ENCODE results near the gene STON2. TPM values are rescaled to one million over a fixed set of nuclear protein-coding genes. Genes with fewer than 3 reads are reported as not detected.
A peak's percentile ranks its signal among the peaks of the same experiment; 100 is the strongest.

The STON2 gene
- total RNA-seq, 2 donors from 2014 or later = 6.6 to 16.6 TPM

GRCh38 chr14:81269979-81270375 is 130.1 kb downstream of the STON2 start:
- intact Hi-C loops (cut with DNase I) = loop anchor here (5.0 kb wide), 1 partner anchor 187 kb away; no protein-coding TSS in a partner anchor
- H3K27me3 ChIP-seq = no peaks in the 10 kb centered on the region
- TF ChIP-seq POLR2A (IDR thresholded peaks at IDR 0.05) = no peak
- TF ChIP-seq, protein P1, sequence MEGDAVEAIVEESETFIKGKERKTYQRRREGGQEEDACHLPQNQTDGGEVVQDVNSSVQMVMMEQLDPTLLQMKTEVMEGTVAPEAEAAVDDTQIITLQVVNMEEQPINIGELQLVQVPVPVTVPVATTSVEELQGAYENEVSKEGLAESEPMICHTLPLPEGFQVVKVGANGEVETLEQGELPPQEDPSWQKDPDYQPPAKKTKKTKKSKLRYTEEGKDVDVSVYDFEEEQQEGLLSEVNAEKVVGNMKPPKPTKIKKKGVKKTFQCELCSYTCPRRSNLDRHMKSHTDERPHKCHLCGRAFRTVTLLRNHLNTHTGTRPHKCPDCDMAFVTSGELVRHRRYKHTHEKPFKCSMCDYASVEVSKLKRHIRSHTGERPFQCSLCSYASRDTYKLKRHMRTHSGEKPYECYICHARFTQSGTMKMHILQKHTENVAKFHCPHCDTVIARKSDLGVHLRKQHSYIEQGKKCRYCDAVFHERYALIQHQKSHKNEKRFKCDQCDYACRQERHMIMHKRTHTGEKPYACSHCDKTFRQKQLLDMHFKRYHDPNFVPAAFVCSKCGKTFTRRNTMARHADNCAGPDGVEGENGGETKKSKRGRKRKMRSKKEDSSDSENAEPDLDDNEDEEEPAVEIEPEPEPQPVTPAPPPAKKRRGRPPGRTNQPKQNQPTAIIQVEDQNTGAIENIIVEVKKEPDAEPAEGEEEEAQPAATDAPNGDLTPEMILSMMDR (IDR thresholded peaks at IDR 0.05) = no peak
- no peaks in the 10 kb centered on the region for H3K36me3 ChIP-seq (replicated peaks in 1 of 2; ENCODE audit: insufficient read depth in 1 of 2, low read depth in 2 of 2)
- ATAC-seq = no peak
- H3K27ac ChIP-seq = no peak overlapping the region
- WGBS, 2 donors = 60 to 63% methylated on average over 3 of the region's 3 CpGs
- H3K9me3 ChIP-seq = no peaks in the 10 kb centered on the region
- no peak overlapping the region for H3K4me3 ChIP-seq
- H3K4me1 ChIP-seq = no peaks in the 10 kb centered on the region
- no peak for DNase-seq

- intact Hi-C loops (cut with DNase I) = loop anchor here (5.0 kb wide), 1 partner anchor 188 kb away; no protein-coding TSS in a partner anchor
- Histone ChIP-seq H3K27ac (no peak overlapping the region), H3K4me3 (no peak overlapping the region), H3K36me3 (replicated peaks in 1 of 2; ENCODE audit: insufficient read depth in 1 of 2, low read depth in 2 of 2) (no peaks in the 10 kb centered on the region), H3K9me3 (no peaks in the 10 kb centered on the region), H3K27me3 (no peaks in the 10 kb centered on the region), H3K4me1 (no peaks in the 10 kb centered on the region)
- DNase-seq (peak in 3 of 4 donors; percentile 28 to 69 (median 47)), ATAC-seq (peak; percentile 92)
- no peak for TF ChIP-seq POLR2A (IDR thresholded peaks at IDR 0.05)
- TF ChIP-seq, protein P1 (IDR thresholded peaks at IDR 0.05) = peak; percentile 70 to 94 (median 89)
- WGBS, 2 donors = 30 to 35% methylated on average over 7 of the region's 7 CpGs
These were observed 130.8 kb downstream of the STON2 start for GRCh38 chr14:81269100-81269978.

DNA sequence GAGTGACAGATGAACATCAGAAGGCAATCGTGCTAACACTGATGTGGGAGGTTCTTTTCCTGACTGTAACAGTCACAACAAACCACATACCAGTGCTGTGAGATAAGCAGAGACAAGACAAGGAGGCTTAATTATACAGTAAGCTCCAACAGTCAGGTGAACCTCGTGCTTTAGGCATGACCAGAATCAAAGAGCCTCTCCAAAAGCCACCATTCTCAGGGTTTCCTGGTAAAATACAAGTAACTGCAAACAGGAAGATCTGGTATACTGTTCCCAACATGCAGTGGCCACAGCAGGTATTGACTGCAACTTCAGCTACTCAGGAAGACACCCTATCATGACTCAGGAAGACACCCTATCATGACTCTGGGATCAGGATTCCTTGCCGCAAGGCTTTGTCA is 132.1 kb downstream of the STON2 start:
- Histone ChIP-seq H3K9me3 (no peaks in the 10 kb centered on the region), H3K4me3 (no peak overlapping the region), H3K4me1 (no peaks in the 10 kb centered on the region), H3K27me3 (no peaks in the 10 kb centered on the region), H3K27ac (no peak overlapping the region), H3K36me3 (replicated peaks in 1 of 2; ENCODE audit: insufficient read depth in 1 of 2, low read depth in 2 of 2) (no peaks in the 10 kb centered on the region)
- intact Hi-C loops (cut with DNase I) = loop anchor here (5.0 kb wide), 1 partner anchor 189 kb away; no protein-coding TSS in a partner anchor
- 47 to 50% methylated on average over 3 of the region's 3 CpGs for WGBS, 2 donors
- ATAC-seq (no peak), DNase-seq (no peak)
- no peak for TF ChIP-seq POLR2A (IDR thresholded peaks at IDR 0.05)
- TF ChIP-seq, protein P1 (IDR thresholded peaks at IDR 0.05) = no peak

GRCh38 chr14:81265636-81266169 is 134.4 kb downstream of the STON2 start:
- Histone ChIP-seq H3K36me3 (replicated peaks in 1 of 2; ENCODE audit: insufficient read depth in 1 of 2, low read depth in 2 of 2) (no peaks in the 10 kb centered on the region), H3K4me1 (no peaks in the 10 kb centered on the region), H3K4me3 (no peak overlapping the region), H3K27ac (no peak overlapping the region), H3K9me3 (no peaks in the 10 kb centered on the region), H3K27me3 (no peaks in the 10 kb centered on the region)
- WGBS, 2 donors = 65 to 80% methylated on average over 3 of the region's 3 CpGs
- no peak for ATAC-seq
- TF ChIP-seq POLR2A (IDR thresholded peaks at IDR 0.05) = no peak
- TF ChIP-seq, protein P1 (IDR thresholded peaks at IDR 0.05) = no peak
- DNase-seq = no peak
- intact Hi-C loops (cut with DNase I) = loop anchor here (5.0 kb wide), 1 partner anchor 192 kb away; no protein-coding TSS in a partner anchor

Data from body of pancreas (tissue), 4 donors.